ENCODE results near the gene PTPRN2.

Gene PTPRN2

DNA sequence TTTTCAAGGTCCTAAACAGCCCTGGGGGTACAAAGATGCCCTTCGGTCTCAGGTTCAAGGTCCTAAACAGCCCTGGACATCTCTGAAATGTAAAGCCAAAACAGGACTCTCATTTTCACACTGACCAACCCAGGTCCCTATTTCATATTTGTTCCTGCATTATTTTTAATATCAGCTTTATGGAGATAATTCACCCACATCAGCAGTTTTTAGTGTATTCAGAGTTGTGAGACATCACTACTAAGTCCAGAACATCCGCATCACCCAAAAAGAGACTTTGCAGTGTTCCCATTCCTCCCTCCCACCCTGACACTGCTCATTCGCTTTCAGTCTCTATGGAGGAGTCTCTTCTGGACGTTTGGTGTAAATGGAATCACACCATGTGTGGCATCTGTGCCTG is 420.2 kb downstream of the PTPRN2 start:
- POLR2A ChIA-PET = no interaction called here
- no peak for DNase-seq (ENCODE audit: extremely low spot score)

DNA sequence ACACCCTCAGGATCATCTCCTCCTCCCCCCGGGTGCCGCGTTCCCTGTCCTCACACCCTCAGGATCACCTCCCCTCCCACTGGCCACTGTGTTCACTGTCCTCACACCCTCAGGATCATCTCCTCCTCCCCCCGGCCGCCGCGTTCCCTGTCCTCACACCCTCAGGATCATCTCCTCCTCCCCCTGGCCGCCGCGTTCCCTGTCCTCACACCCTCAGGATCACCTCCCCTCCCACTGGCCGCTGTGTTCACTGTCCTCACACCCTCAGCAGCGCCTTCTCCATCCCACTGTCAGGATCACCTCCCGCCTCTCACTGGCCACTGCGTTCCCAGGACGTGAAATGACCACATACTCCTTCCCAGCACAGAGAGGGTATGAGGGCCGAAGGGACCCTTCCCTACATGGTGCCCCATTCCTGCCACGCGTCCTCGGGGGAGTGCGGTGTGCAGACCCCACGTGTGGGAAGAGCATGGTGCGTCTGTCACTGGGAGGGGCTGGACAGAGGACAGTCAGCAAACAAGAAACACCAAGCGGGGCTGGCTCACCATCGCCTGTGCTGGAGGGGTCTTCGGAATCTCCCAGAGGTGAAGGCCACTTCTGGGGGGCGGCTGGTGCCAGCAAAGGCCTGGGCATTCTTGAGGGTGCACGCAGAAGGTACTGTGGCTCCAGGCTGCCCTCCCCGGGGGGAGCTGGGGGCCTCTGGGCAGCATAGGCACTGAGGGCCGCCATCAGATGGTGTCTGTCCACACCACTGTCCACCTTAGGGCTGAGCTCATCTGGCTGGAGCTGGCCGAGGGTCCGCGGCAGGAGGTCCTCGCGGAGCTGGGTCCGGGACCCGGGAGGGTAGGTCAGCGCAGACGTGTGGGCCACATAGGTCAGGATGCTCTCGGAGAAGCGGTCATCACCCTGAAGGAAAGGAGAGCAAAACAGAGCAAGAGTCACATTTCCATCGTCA is 421.0 kb downstream of the PTPRN2 start:
- POLR2A ChIA-PET = no interaction called here
- no peak for DNase-seq (ENCODE audit: extremely low spot score)
- CTCF ChIA-PET = no interaction called here
- TF ChIP-seq ELF4 (IDR thresholded peaks at IDR 0.05) (no peak), SUZ12 (IDR thresholded peaks at IDR 0.05) (no peak), SP1 (IDR thresholded peaks at IDR 0.05) (no peak), ARNT (IDR thresholded peaks at IDR 0.05) (no peak), LEF1 (IDR thresholded peaks at IDR 0.05; ENCODE audit: borderline replicate concordance) (no peak), FOXK2 (IDR thresholded peaks at IDR 0.05) (no peak), NFRKB (IDR thresholded peaks at IDR 0.05) (no peak), TARDBP (IDR thresholded peaks at IDR 0.05) (no peak), BHLHE40 (IDR thresholded peaks at IDR 0.05; ENCODE audit: borderline replicate concordance) (no peak)
- TF ChIP-seq, protein P1, sequence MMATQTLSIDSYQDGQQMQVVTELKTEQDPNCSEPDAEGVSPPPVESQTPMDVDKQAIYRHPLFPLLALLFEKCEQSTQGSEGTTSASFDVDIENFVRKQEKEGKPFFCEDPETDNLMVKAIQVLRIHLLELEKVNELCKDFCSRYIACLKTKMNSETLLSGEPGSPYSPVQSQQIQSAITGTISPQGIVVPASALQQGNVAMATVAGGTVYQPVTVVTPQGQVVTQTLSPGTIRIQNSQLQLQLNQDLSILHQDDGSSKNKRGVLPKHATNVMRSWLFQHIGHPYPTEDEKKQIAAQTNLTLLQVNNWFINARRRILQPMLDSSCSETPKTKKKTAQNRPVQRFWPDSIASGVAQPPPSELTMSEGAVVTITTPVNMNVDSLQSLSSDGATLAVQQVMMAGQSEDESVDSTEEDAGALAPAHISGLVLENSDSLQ (IDR thresholded peaks at IDR 0.05) = no peak

More for the DNA sequence above, 420.2 kb downstream of the PTPRN2 start:
- CTCF ChIA-PET = no interaction called here
- no peak for TF ChIP-seq CTBP1 (IDR thresholded peaks at IDR 0.05; ENCODE audit: borderline replicate concordance)
- no peak for TF ChIP-seq SUZ12 (IDR thresholded peaks at IDR 0.05)
- TF ChIP-seq HDGF (IDR thresholded peaks at IDR 0.05; ENCODE audit: borderline replicate concordance) = no peak
- no peak for TF ChIP-seq FOXA1 (IDR thresholded peaks at IDR 0.05)
- no peak for TF ChIP-seq ELF4 (IDR thresholded peaks at IDR 0.05)
- no peak for TF ChIP-seq TARDBP (IDR thresholded peaks at IDR 0.05)
- TF ChIP-seq FOXM1 (IDR thresholded peaks at IDR 0.05; ENCODE audit: borderline replicate concordance) = no peak
- no peak for TF ChIP-seq BHLHE40 (IDR thresholded peaks at IDR 0.05; ENCODE audit: borderline replicate concordance)
- no peak for TF ChIP-seq ARNT (IDR thresholded peaks at IDR 0.05)
- TF ChIP-seq NFRKB (IDR thresholded peaks at IDR 0.05) = no peak
- TF ChIP-seq, protein P1 (IDR thresholded peaks at IDR 0.05) = no peak

DNA sequence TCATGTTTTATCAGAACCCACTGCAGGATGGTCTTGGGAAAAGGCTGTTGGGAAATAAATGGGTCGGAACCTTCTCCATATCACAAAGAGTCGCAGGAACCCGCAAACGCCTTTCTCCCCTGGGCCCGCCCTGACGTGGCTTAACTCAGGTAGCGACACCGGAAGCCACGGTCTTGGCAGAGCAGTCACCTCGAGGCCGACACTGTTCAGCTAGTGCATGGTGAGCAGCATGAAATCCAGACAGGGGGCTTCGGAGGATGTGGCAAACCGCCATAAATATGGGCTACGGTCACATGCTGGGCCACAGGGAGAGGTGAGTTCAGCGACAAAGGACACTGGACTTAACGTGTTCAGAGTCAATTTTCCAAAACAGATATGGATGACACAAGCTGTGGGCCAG is 421.9 kb downstream of the PTPRN2 start:
- TF ChIP-seq BHLHE40 (IDR thresholded peaks at IDR 0.05; ENCODE audit: borderline replicate concordance) (no peak), HDGF (IDR thresholded peaks at IDR 0.05; ENCODE audit: borderline replicate concordance) (no peak), ELF4 (IDR thresholded peaks at IDR 0.05) (no peak), FOXK2 (IDR thresholded peaks at IDR 0.05) (no peak), CTBP1 (IDR thresholded peaks at IDR 0.05; ENCODE audit: borderline replicate concordance) (no peak), FOXM1 (IDR thresholded peaks at IDR 0.05; ENCODE audit: borderline replicate concordance) (no peak), FOXA1 (IDR thresholded peaks at IDR 0.05) (no peak), LEF1 (IDR thresholded peaks at IDR 0.05; ENCODE audit: borderline replicate concordance) (no peak), ZNF384 (IDR thresholded peaks at IDR 0.05) (no peak)
- TF ChIP-seq, protein P1 (IDR thresholded peaks at IDR 0.05) = no peak
- ChIA-PET CTCF (no interaction called here), POLR2A (no interaction called here)
- DNase-seq (ENCODE audit: extremely low spot score) = no peak

DNA sequence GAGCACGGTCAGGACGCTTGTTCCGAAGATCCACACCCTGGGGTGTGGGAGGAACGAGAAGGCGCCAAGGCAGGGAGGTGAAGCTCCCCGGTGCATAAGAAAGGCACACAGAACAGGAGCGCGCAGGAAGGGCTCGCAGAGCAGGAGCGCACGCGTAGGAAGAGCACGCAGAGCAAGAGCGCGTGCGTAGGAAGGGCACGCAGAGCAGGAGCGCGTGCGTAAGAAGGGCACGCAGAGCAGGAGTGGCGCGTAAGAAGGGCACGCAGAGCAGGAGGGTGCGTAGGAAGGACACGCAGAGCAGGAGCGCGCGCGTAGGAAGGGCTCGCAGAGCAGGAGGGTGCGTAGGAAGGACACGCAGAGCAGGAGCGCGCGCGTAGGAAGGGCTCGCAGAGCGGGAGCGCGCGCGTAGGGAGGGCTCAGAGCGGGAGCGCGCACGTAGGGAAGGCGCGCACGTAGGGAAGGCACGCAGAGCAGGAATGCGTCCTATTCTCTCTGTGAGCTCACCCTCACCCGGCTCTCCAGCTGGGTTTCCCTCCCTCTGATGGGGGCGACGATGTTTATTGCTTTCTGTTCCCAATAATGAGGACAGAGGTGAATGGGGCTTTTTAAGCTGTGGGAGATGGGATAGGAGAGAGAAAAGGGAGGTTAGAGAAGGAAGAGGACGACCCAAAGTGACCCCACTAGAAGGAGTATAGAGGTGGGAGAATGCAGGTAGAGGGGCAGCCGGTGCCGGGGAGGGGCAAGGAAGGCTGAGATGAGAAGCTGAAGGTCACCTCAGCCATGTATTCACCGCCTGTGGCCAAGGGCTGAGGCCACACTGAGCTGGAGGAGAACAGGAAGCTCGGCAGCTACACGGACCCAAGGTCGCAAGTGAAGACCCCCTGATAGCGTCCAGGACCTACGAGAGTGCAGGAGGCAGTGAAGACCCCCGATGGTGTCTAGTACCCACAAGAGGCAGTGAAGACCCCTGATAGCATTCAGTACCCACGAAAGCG is 423.2 kb downstream of the PTPRN2 start:
- TF ChIP-seq ELF4 (IDR thresholded peaks at IDR 0.05) (no peak), FOXA1 (IDR thresholded peaks at IDR 0.05) (no peak), FOXK2 (IDR thresholded peaks at IDR 0.05) (no peak), SP1 (IDR thresholded peaks at IDR 0.05) (no peak), CTBP1 (IDR thresholded peaks at IDR 0.05; ENCODE audit: borderline replicate concordance) (no peak)
- TF ChIP-seq, protein P1 (IDR thresholded peaks at IDR 0.05) = no peak
- ChIA-PET CTCF (no interaction called here), POLR2A (no interaction called here)
- no peak for DNase-seq (ENCODE audit: extremely low spot score)

DNA sequence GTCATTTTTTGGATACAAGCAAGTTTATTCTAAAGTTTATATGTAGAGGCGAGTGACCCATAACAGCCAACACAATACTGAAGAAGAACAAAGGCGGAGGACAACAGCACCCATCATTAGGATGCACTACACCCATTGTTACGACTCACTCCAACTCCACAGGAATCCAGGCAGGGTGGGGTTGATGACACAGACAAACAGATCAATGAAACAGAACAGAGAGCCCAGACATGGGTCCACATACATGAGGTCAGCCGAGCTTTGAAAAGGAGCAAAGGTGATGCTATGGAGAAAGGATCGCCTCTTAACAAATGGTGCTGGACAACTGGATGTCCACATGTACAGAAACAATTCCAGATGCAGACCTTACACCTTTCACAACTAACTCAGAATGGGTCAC is 426.4 kb downstream of the PTPRN2 start:
- ChIA-PET CTCF (no interaction called here), POLR2A (no interaction called here)
- no peak for DNase-seq (ENCODE audit: extremely low spot score)
- TF ChIP-seq ARNT (IDR thresholded peaks at IDR 0.05) (no peak), CTBP1 (IDR thresholded peaks at IDR 0.05; ENCODE audit: borderline replicate concordance) (no peak), HDGF (IDR thresholded peaks at IDR 0.05; ENCODE audit: borderline replicate concordance) (no peak), ZNF384 (IDR thresholded peaks at IDR 0.05) (no peak), FOXK2 (IDR thresholded peaks at IDR 0.05) (no peak), BHLHE40 (IDR thresholded peaks at IDR 0.05; ENCODE audit: borderline replicate concordance) (no peak), SUZ12 (IDR thresholded peaks at IDR 0.05) (no peak), TARDBP (IDR thresholded peaks at IDR 0.05) (no peak), NFRKB (IDR thresholded peaks at IDR 0.05) (no peak), ELF4 (IDR thresholded peaks at IDR 0.05) (no peak), LEF1 (IDR thresholded peaks at IDR 0.05; ENCODE audit: borderline replicate concordance) (no peak), SP1 (IDR thresholded peaks at IDR 0.05) (no peak), FOXM1 (IDR thresholded peaks at IDR 0.05; ENCODE audit: borderline replicate concordance) (no peak), L3MBTL2 (conservative IDR thresholded peaks at IDR 0.05) (no peak), FOXA1 (IDR thresholded peaks at IDR 0.05) (no peak)
- TF ChIP-seq, protein P1 (IDR thresholded peaks at IDR 0.05) = no peak
